ENCODE data around the gene GAS6.

DNA sequence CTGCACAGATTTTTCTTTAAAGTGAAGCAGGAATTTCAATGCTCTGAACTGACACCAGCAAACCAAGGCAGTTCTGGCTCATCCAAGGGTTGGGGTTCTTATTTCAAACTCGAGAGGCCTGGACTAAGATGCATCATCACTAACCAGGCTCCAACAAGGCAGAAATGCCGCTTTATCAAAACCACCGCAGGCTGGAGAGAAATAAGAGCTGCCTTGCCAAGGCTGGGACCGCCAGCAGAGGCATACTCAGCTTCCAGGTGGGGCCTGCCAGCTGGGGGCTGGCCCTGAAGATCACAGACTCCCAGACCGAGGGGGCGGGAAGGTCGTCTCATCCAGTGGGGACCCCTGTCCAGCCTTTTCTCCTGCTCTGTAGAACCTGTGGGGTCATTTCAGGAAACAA, 37.4 kb upstream of the GAS6 start:
- TF ChIP-seq, protein P1, sequence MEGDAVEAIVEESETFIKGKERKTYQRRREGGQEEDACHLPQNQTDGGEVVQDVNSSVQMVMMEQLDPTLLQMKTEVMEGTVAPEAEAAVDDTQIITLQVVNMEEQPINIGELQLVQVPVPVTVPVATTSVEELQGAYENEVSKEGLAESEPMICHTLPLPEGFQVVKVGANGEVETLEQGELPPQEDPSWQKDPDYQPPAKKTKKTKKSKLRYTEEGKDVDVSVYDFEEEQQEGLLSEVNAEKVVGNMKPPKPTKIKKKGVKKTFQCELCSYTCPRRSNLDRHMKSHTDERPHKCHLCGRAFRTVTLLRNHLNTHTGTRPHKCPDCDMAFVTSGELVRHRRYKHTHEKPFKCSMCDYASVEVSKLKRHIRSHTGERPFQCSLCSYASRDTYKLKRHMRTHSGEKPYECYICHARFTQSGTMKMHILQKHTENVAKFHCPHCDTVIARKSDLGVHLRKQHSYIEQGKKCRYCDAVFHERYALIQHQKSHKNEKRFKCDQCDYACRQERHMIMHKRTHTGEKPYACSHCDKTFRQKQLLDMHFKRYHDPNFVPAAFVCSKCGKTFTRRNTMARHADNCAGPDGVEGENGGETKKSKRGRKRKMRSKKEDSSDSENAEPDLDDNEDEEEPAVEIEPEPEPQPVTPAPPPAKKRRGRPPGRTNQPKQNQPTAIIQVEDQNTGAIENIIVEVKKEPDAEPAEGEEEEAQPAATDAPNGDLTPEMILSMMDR (IDR thresholded peaks at IDR 0.05; ENCODE audit: extremely low read depth in 1 of 2, insufficient read depth in 1 of 2, low read depth in 1 of 2, low read length in 2 of 2): no peak
- TF ChIP-seq POLR2A (IDR thresholded peaks at IDR 0.05; ENCODE audit: low read depth, low read length): no peak
- no peak for TF ChIP-seq EZH2 (IDR thresholded peaks at IDR 0.05; ENCODE audit: borderline replicate concordance, low read depth, low read length, severe bottlenecking)
- TF ChIP-seq POLR2AphosphoS5 (IDR thresholded peaks at IDR 0.05; ENCODE audit: insufficient read depth, low read depth, low read length): no peak
- TF ChIP-seq, protein P2, sequence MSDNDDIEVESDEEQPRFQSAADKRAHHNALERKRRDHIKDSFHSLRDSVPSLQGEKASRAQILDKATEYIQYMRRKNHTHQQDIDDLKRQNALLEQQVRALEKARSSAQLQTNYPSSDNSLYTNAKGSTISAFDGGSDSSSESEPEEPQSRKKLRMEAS (IDR thresholded peaks at IDR 0.05; ENCODE audit: insufficient read depth, insufficient read length): no peak
- TF ChIP-seq FOS (IDR thresholded peaks at IDR 0.05; ENCODE audit: borderline replicate concordance, insufficient read depth, low read length): no peak
- no peak for TF ChIP-seq JUN (IDR thresholded peaks at IDR 0.05; ENCODE audit: borderline replicate concordance, insufficient read depth, insufficient read length, low read depth)

All from endothelial cell of umbilical vein (primary cell).